Transverse colon (tissue), 4 donors: ENCODE data around the gene PKIB.

Source experiments
- CTCF ChIP-seq, 5 experiments: fragments of 200-600 bp in 3 of 5; fragments of 450-650 bp in 2 of 5; sonication (generic) in 3 of 5; IDR thresholded peaks; 1 replicate in 2 of 5; 2 replicates in 3 of 5; pipeline ENCODE4 v1.5.1; 2016 to 2017; ENCODE audit warnings: antibody characterized with exemption in 5 of 5, inconsistent platforms in 3 of 5, mild to moderate bottlenecking in 2 of 5, moderate library complexity in 1 of 5
- EP300 ChIP-seq: sonication (generic); formaldehyde crosslinking; IDR thresholded peaks from one replicate; pipeline ENCODE4 v1.6.1; 2017; ENCODE audit warnings: antibody characterized with exemption, low read depth
- POLR2A ChIP-seq: fragments of 450-650 bp; IDR thresholded peaks from one replicate; pipeline ENCODE4 v1.6.1; 2016; ENCODE audit warnings: antibody characterized with exemption, mild to moderate bottlenecking, moderate library complexity
- POLR2AphosphoS5 ChIP-seq, 3 donors: sonication (generic); formaldehyde crosslinking; IDR thresholded peaks; one replicate each; pipeline ENCODE4 v1.6.1; 2016; ENCODE audit warnings: antibody characterized with exemption in 3 of 3

- TF ChIP-seq POLR2A (no peak), POLR2AphosphoS5 (IDR thresholded peaks at IDR 0.05) (no peak), EP300 (no peak), CTCF (IDR thresholded peaks at IDR 0.05) (no peak)
Observed at GRCh38 chr6:122714059-122714458, 103.9 kb downstream of the PKIB start.
